Measurements from ENCODE around the gene S100A14. TPM values are rescaled to one million over a fixed set of nuclear protein-coding genes. Genes with fewer than 3 reads are reported as not detected.

Gene S100A14
- total RNA-seq, 1 donor from 2014 or later, result 0.13 TPM

DNA sequence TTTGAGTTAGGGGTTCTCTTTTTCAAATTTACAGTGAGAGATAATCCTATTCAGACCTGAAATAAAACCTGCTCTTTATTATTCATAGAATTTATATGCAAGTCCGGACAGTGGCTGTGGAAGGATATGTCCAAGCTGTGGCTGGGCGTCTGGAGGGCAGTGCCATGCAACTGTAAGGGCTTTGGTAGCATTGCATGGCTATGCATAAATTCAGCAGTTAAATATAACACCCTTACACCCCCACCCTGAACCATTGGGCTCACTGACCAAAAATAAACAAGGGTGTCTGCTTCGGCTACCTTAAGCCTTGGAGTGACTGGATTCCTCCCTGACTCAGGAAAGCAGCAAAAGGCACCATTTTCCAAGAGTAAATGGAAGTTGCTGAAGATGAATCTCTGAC, 23.2 kb upstream of the S100A14 start:
- no peak for DNase-seq (ENCODE audit: low read depth in 2 of 2)

DNA sequence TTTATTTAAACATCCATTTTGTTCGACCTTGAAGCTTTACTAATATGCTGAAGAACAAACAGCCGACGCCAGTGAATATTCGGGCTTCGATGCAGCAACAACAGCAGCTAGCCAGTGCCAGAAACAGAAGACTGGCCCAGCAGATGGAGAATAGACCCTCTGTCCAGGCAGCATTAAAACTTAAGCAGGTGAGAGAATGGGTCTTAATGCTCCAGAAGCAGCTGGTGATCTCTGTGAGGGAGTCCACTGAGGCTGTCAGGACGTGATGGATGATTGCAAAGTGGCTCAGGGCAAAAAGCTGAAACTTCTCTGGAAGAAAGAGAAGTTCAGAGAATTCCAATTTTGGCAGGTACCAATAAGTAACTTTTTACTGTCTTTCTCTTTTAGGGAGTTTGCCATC, 22.1 kb upstream of the S100A14 start:
- no peak for DNase-seq (ENCODE audit: low read depth in 2 of 2)

DNA sequence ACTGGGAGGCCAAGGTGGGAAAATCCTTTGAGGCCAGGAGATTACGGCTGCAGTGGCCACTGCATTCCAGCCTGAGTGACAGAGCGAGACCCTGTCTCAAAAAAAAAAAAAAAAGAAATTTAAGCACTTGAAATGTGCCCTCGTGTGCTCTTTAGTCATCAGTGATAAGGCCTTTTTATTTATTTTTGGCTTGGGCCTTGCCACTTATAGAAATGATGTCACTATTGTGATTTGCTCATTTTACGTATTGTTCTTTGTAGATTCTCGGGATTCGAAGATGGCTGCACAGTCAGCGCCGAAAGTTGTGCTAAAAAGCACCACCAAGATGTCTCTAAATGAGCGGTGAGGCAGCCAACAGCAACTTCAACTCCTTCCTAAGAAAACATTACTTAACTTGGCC, 20.2 kb upstream of the S100A14 start:
- DNase-seq (ENCODE audit: low read depth in 2 of 2), result no peak

DNA sequence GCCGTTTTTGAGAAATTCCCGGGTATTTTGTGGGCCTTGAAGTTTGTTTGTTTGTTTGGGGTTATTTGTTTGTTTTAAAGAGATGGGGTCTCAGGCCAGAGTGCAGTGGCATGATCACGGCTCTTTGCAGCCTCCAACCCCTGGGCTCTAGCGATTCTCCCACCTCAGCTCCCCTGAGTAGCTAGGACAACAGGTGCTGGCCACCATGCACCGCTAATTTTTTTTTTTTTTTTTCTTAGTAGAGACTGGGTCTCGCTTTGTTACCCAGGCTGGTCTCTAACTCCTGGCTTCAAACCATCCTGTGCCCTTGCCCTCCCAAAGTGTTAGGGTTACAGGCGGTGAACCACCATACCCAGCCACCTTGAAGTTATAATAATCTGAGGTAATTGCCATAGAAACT, 19.7 kb upstream of the S100A14 start:
- no peak for DNase-seq (ENCODE audit: low read depth in 2 of 2)

DNA sequence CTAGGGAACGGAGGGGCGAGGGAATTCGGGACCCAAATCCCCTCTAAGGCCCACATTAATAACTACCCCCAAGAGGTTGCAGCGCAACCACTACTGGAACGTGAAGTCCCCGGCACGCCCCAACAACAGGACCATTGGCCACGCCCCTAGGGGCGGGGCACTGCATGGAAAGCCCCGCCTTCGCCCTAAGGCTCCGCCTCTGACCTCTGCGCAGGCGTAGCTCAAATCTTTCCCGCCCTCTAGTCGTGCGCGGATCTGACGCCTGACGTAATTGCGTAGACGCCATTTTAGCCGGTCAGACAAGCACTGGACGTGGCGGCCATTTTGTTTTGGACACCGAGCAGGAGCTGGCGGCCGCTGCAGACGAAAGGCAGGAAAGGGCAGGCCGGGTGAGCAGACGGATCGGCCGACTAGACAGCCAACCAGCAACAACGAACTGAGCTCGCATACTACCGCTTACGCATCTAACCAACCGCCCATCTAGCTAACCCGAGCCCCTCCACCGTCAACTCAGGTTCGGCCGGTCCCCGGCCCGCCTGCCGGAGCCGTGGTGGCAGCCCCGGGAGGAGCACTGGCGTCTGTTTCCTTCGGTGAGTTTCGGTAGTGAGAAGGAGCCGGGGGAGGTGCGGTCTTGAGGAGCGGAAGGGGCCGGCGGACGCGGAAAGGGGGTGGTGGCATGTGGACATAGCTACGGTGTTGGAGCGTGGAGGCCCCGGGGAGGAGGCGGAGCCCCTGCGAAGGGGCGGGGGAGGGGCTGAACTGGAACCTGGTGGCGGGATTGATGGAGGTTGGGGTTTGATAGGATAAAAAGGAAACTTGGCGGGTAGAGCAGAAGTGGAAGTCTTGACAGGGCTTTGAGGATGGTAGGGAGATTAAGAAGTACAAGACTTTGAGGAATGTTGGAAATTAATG, 17.9 kb upstream of the S100A14 start, which contains the start of gene CHTOP:
Gene CHTOP (plus strand): TSS at position 313 of the 912 bp plus-strand sequence. CDS start 2,523 bp downstream, outside the sequence.
- DNase-seq (ENCODE audit: low read depth in 2 of 2), result peak; percentile 99

DNA sequence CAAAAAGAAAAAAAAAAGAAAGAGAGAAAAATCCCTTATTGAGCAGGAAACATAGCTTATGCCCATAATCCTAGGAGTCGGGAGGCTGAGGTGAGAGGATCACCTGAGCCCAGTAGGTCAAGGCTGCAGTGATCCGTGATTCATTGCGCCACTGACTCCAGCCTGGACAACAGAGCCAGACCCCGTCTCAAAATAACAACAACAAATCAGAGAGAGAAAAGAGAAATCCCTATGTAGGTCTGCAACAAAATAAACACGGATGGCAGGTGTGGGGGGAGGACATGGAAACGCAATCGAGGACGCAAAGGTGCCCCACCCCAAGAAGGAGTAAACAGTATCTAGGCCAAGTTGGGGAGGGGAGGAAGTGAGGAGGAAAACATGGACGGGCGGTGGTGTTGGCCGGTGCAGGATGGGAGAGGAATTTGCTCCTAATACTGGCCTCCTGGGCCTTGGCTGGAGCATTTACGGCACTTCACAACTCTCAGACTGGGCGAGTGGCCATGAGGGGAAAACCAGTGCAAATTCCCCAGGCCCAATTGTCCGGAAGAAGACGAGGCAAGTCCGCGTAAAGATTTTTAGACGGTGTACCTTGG, 17.1 kb upstream of the S100A14 start:
- no peak for DNase-seq (ENCODE audit: low read depth in 2 of 2)

DNA sequence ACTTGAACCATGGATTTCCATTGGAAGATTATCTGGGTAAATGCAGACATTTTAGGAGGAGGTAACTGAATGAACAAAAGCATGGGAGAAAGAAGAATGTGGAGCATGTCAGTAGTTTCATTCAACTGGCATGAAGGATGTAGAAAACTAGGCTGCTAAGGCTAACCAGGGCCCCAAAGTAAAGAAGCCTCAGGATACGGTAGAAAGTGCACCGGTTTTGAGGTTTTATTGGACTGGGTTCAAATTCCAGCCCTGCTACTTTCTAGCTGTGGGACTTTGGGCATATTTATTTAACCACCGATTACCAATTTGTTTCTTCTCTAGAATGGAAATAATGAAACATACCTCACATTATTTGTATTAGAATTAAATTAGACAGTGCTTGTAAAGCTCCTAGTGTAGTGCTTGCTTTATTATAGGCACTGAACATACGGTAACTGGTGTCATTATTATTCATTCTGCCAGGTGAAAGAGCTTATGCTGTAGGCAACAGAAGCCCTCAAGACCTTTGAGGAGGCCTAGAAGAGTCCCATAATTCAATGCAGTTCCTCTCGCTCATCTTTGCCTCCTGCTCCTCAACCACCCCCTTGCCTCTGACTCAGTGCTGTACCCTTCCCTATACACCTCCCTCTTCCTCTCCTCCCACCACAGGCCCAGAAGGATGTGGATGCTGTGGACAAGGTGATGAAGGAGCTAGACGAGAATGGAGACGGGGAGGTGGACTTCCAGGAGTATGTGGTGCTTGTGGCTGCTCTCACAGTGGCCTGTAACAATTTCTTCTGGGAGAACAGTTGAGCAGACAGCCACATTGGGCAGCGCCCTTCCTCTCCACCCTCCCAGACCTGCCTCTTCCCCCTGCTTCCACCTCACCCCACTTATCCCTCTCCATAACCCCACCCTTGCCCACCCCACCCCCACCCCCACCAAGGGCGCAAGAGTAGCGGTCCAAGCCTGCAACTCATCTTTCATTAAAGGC, 15.2 kb upstream of the S100A14 start:
- DNase-seq (ENCODE audit: low read depth in 2 of 2), result no peak

DNA sequence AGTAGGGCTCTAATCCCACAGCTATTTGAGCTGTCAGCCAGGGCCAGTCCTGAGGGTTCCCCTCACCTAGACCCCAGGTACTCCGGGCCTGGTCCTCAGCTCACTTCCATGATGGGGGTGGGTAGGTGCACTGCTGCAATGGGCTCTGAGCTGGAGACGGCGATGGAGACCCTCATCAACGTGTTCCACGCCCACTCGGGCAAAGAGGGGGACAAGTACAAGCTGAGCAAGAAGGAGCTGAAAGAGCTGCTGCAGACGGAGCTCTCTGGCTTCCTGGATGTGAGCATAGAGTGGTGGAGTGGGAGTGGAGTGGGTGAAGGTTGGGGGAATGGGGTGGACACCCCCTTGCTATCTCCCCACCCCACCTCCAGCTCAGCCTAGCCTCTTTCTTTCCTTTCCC, 14.3 kb upstream of the S100A14 start:
- no peak for DNase-seq (ENCODE audit: low read depth in 2 of 2)

DNA sequence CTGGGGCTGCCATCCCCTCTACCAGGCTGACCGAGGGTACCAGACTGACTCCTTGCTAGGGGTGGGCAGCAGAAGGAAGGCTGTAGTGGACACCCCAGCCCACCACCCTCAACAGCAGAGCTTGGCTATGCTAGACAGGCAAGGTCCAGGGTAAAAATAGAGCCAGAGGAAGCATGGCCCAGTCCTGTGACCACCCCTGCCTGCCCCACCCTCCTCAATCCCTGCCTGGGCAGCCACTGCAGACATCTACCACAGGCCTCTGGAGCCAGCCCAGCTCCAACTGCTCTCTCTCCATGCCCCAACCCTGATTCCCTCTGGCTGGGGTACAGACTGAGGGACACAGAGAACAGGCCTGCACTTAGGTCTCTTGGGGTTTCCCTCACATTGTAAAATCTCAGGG, 13.8 kb upstream of the S100A14 start:
- DNase-seq (ENCODE audit: low read depth in 2 of 2), result no peak

DNA sequence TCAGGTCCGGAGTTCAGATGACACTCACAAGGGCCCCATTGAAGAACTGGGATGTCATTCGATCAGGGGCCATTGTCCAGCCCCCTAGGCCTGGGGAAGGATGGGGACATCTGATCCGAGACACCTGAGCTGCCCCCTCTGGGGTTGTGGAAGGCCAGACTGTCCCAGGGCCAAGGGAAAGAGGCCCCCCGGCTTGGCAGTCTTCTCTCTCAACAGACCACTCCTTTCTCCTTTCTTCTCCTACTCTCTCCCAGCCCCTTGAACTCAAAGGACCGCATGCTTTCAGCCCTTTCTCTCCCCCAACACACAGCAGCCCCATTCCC, 13.2 kb upstream of the S100A14 start:
- no peak for DNase-seq (ENCODE audit: low read depth in 2 of 2)

DNA sequence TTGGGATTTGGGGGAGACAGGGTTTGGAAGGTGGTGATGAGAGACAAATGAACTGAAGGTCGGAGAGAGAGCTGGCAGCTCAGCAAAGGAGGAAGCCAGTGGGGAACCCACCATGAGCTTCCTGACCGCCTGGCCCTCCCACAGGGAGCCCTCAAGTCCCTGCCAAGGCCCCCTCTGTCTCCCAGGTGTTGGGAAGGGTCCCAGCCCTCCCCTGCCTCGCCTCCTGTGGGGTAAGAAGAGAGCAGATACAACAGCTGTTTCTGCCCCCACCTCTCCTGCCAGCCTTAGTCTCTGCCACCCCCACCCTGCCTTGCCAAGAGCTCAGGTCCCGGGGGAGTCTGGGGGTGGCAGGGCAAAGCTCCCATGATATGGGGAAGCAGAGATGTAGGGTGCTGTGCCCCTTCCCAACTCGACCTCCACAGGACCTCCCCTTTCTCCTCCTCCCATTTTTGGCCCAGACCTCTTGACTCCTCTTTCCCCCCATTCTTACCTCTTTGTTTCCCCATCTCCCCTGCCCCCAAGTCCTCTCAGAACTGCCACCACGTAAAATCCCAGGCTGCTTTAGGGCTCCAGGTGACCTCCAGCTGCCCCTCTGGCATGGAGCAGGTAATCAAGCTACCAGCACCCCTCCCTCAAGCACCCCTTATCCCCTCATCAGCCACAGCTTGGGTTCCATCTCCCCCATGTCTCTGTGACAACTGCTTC, 12.7 kb upstream of the S100A14 start:
- DNase-seq (ENCODE audit: low read depth in 2 of 2), result no peak

DNA sequence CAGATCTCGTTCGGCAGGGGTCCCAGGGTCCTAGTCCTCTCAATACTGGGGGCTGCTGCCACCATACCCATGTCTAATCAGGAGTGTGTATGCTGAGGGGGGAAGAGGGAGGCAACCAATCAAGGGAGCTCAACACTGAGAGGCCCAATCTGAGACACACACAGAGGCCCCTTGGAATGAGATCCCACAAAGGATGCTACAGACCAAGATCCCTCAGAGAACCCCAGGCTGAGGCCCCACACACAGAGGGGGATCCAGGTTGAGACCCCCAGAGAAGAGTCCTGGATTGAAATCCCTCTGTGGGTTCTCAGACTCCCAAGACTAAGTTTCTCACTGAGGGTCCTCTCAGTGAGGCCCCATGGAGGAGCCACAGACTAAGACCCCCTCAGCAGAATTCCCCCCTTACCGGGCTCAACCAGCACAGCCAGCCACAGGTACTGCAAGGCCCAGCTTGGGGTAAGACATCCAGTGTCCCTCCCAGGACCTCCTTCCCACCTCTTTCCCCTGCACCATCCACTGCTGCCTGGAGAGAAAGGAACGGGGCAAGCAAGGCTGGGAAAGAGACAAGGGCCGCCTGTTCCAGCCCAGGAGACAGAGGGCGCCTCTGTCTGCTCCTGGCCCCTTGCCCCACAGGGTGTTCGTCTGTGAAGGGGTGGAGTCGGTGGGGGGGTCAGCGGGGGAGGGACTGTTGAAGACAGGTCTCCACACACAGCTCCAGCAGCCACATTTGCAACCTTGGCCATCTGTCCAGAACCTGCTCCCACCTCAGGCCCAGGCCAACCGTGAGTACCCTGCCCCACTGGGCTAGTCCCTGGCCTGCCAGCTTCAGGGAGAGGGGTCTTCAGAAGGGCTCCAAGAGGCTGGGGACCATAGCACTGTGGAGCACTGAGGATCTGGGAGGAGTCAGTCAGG, 11.8 kb upstream of the S100A14 start, which contains the start of gene S100A1:
Gene S100A1 (plus strand): TSS at position 720 of the 912 bp plus-strand sequence. CDS start 2,088 bp downstream, outside the sequence.
- no peak for DNase-seq (ENCODE audit: low read depth in 2 of 2)

DNA sequence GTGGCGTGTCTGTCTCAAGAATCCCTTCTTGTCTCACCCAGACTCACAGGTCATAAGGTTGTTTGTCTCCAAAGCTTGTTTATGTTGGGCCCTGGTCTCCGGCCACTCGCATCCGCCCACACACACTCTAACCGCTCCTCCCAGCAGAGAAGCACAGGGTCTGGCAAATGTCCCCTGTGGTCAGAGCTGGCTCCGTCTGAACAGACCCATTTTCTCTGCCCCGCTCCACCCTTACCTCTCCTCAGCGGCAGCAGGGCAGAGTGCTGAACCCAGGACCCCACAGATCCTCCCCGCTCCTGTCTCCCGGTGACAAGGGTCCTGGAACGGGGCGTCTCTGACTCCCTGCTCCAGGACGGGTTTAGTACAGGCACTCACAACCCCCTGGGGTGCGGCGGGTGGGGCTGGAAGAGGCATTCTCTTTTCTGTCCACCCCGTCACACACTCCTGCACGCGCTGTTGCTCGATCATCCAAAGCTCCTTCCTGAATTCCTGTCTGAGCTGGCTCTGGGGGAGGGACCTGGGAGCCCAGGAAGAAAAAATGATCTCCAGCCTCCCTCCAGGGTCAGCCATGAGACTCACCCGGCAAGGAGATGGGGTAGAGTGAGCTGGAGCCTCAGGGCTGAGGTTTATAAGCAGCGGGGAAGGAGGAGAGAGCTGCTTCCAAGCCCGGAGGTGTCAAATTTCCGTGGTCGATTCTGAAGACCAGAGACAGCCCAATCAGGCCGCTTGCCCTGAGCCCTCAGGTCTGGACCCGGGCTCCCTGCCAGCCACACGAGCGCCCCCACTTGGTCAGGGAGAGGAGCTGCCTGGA, 11.0 kb upstream of the S100A14 start, which contains the start of gene S100A13:
Gene S100A13 (minus strand): TSS at position 602 of the 811 bp plus-strand sequence. CDS start 1,033 bp downstream, outside the sequence.
- DNase-seq (ENCODE audit: low read depth in 2 of 2), result peak; percentile 58 to 97

DNA sequence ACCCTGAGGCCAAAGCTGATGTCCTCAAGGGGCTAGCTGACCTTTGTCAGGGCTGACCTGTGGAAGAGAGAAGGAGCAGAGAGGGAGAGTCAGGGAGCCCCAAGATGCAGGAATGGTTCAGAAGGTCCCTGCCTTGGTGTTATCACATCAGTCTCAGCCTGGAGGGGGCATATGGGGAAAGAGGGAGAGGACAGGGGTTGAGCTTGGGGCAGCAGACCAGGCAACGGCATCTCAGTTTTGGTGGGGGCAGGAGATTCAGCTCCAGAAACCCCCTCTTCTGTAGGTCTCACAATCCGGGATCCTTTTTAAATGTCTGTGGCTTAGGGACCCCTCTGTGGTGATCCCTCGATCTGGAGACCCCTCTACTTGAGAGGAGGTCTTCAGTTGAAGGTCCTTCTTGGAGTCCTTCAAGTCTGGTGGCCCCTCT, 10.4 kb upstream of the S100A14 start:
- no peak for DNase-seq (ENCODE audit: low read depth in 2 of 2)

DNA sequence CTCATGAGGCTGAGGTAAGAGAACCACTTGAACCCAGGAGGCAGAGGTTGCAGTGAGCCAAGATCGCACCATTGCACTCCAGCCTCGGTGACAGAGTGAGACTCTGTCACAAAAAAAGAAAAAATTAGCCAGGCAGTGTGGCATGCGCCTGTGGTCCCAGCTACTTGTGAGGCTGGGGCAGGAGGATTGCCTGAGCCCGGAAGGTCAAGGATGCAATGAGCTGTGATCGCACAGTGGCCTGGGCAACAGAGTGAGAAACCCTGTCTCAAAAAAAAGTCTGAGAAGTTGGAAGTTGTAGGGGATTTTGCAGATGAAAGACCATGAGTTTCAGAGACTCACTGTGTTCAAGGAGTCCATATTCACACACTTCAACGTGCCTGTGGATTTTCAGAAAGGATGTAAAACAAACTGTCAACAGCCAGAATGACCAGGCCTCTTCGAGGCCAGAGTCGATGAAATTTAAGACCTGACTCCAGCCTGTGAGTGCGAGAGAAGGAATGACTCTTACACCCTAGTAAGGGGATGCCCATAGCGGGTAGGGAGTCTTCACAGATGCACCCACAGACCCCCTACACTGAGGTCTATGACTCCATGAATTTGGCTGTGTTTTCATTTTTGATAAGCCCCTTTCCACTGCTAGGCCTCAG, 9.0 kb upstream of the S100A14 start:
- no peak for DNase-seq (ENCODE audit: low read depth in 2 of 2)

DNA sequence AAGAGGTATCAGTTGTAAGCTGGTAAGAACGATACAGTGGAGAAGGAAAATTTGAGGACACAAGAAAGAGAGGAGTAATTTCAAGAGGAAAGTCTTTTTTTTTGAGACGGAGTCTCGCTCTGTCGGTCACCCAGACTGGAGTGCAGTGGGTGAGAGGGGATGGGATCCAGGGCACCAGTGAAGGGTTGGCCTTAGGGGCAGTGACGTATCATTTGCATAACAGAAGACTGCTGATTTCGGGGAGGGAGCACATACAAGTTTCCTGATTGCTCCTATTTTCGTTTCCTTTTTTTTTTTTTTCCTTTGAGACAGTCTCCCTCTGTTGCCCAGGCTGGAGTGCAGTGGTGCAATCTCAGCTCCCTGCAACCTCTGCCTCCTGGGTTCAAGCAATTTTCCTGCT, 7.0 kb upstream of the S100A14 start:
- no peak for DNase-seq (ENCODE audit: low read depth in 2 of 2)

DNA sequence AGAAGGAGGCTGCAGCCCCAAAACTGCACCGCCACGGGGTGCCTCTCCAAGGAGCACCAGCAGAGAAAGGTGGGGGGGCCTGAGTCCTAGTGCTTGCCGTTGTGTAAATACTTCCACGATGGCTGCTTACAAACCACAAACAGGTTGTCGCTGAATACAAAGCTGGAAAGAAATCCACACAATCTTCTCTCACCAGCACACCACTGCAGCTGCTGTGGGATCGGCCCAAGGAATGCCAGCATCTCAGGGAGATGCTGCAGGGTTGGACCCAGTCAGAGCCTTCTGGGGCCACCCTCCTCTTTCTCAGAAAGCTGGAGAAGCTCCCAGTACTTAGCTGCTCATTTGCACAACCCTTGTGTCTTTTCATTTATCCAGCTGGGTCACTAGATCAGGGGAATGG, 3.0 kb upstream of the S100A14 start:
- no peak for DNase-seq (ENCODE audit: low read depth in 2 of 2)

DNA sequence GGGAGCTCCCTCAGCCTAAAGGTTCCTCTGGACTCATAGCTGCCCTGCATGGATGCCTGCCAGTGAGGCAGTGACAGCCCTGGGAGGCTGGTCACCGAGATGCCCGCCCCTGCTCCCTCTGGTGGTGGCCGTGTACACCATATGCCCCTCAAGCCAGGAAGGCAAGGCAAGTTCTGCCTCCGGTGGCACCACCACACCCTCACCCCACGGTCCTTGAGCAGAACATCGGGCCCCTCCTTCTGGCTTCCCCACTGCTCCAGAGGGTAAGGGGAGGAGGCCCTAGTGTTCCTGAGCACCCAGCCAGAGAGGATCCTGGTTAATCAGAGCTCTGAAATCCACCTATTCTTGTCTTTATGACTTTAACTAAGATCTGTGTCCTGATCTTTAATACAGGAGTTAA, 1.5 kb upstream of the S100A14 start:
- DNase-seq (ENCODE audit: low read depth in 2 of 2), result peak in 1 of 2 donors; percentile 46
